Right lobe of liver (tissue), 6 donors: Measurements from ENCODE around the gene ADGRV1. TPM values are rescaled to one million over a fixed set of nuclear protein-coding genes. Genes with fewer than 3 reads are reported as not detected.
"Not testable (repeated sequence)": the region's sequence is repeated elsewhere in the genome, so short reads cannot be mapped to it uniquely, and the experiment has no call there.

ENCODE experiments used
- ATAC-seq, 4 donors: fragments of 200-7000 bp; cut with Tn5 transposase; one replicate each; pipeline ENCODE4 v1.9.1; 2020; ENCODE audit warnings: mild to moderate bottlenecking in 4 of 4, moderate library complexity in 4 of 4
- DNase-seq, 3 donors: peaks; one replicate each; pipeline ENCODE4 v3.0.0-alpha.2; 2020
- H3K27ac ChIP-seq, 3 donors: fragments of 200-600 bp; one replicate each; pipeline ENCODE4 v1.8.0; 2022
- H3K27me3 ChIP-seq, 2 donors: fragments of 200-600 bp; one replicate each; pipeline ENCODE4 v1.8.0; 2022
- H3K36me3 ChIP-seq, 4 donors: fragments of 200-600 bp; sonication (generic) in 1 of 4; one replicate each; pipeline versions ENCODE4 v1.5.1 to v1.8.0; 2017 to 2022; ENCODE audit warnings: control low read depth in 1 of 4
- H3K4me1 ChIP-seq, 4 donors: fragments of 200-600 bp; sonication (generic) in 1 of 4; one replicate each; pipeline versions ENCODE4 v1.5.1 to v1.8.0; 2017 to 2022; ENCODE audit warnings: control low read depth in 1 of 4
- H3K4me3 ChIP-seq, 3 donors: fragments of 200-600 bp; one replicate each; pipeline ENCODE4 v1.8.0; 2022
- H3K9me3 ChIP-seq, 4 donors: fragments of 200-600 bp; sonication (generic) in 1 of 4; one replicate each; pipeline versions ENCODE4 v1.5.1 to v1.8.0; 2017 to 2022; ENCODE audit warnings: control low read depth in 1 of 4
- CTCF ChIP-seq, 4 donors: fragments of 200-600 bp in 3 of 4; fragments of 450-650 bp in 1 of 4; IDR thresholded peaks; one replicate each; pipeline versions ENCODE4 v1.5.1 to v1.8.0; 2016 to 2022; ENCODE audit warnings: antibody characterized with exemption in 4 of 4, mild to moderate bottlenecking in 2 of 4
- POLR2A ChIP-seq: fragments of 450-650 bp; IDR thresholded peaks from one replicate; pipeline ENCODE4 v1.6.1; 2017; ENCODE audit warnings: antibody characterized with exemption, mild to moderate bottlenecking
- WGBS: methylation state at CpG from one replicate; pipeline ENCODE4 v1.1.6; 2018; ENCODE audit warnings: low coverage, low lambda C conversion rate; ENCODE audit not compliant: insufficient coverage; ENCODE audit errors: missing lambda C conversion rate; 5-methylcytosine and 5-hydroxymethylcytosine counted together
- intact Hi-C, 2 donors: fragments of 100-400 bp; cut with DNase I; formaldehyde crosslinking; loops; one replicate each; pipeline versions ENCODE4 v1.11.2 to v1.14.1; 2022
- total RNA-seq, 6 experiments: library from RNA; depleted of rRNA in 2 of 6; stranded (reverse); fragments of >200 nt in 2 of 6; fragmentation: NEBNext Ultra II Directional in 3 of 6; extraction: Animal tissue kit (Norgen Biotek cat#: 25700) in 3 of 6; gene quantifications; one replicate each; pipeline versions ENCODE4 v1.1.0 to v1.2.4, GENCODE V29; 2016 to 2023
- donor health status: DM: no; HTN: yes; CAD: no.
- donor health status: DM: no; HTN: no; CAD: no.
- donor health status: DM: no; HTN: no; CAD: no.
- donor health status: DM: no; HTN: yes; CAD: no.
- donor health status: DM: no; HTN: yes; CAD: no.

Gene ADGRV1
- total RNA-seq, 6 experiments from 2014 or later, result 4.5 to 15.9 (median 7.4) TPM

GRCh38 chr5:90569084-90569483 lies 10.5 kb downstream of the ADGRV1 start:
- Histone ChIP-seq H3K27ac (no peak overlapping the region), H3K4me3 (no peak overlapping the region), H3K9me3 (no peaks in the 10 kb centered on the region), H3K4me1 (no peaks in the 10 kb centered on the region), H3K27me3 (no peaks in the 10 kb centered on the region), H3K36me3 (no peaks in the 10 kb centered on the region)
- intact Hi-C loops, result no loop called here
- DNase-seq (no peak), ATAC-seq (no peak)
- 20% methylated on average over 1 of the region's 1 CpG for WGBS
- TF ChIP-seq CTCF (IDR thresholded peaks at IDR 0.05) (no peak), POLR2A (no peak)

GRCh38 chr5:90570034-90570433 lies 11.4 kb downstream of the ADGRV1 start:
- no peak overlapping the region for H3K4me3 ChIP-seq
- no peaks in the 10 kb centered on the region for H3K4me1 ChIP-seq
- TF ChIP-seq CTCF (IDR thresholded peaks at IDR 0.05), result no peak
- no peak for TF ChIP-seq POLR2A
- H3K27me3 ChIP-seq, result no peaks in the 10 kb centered on the region
- DNase-seq (no peak), ATAC-seq (no peak)
- H3K36me3 ChIP-seq, result no peaks in the 10 kb centered on the region
- intact Hi-C loops, result no loop called here
- no peaks in the 10 kb centered on the region for H3K9me3 ChIP-seq
- H3K27ac ChIP-seq, result no peak overlapping the region
- WGBS, result 23% methylated on average over 2 of the region's 2 CpGs

- intact Hi-C loops, result no loop called here
- Histone ChIP-seq H3K27ac (no peak overlapping the region), H3K27me3 (no peaks in the 10 kb centered on the region), H3K36me3 (no peaks in the 10 kb centered on the region), H3K4me1 (no peaks in the 10 kb centered on the region), H3K9me3 (no peaks in the 10 kb centered on the region), H3K4me3 (no peak overlapping the region)
- TF ChIP-seq CTCF (IDR thresholded peaks at IDR 0.05) (no peak), POLR2A (no peak)
- no peak for DNase-seq
- WGBS, result 86% methylated on average over 1 of the region's 1 CpG
- ATAC-seq, result no peak
Measured at GRCh38 chr5:90571147-90571773, 12.7 kb downstream of the ADGRV1 start.

- H3K4me1 ChIP-seq, result no peaks in the 10 kb centered on the region
- ATAC-seq (no peak), DNase-seq (no peak)
- no peak overlapping the region for H3K27ac ChIP-seq
- H3K4me3 ChIP-seq, result no peak overlapping the region
- no peak for TF ChIP-seq CTCF (IDR thresholded peaks at IDR 0.05)
- no peak for TF ChIP-seq POLR2A
- intact Hi-C loops, result no loop called here
- H3K27me3 ChIP-seq, result no peaks in the 10 kb centered on the region
- WGBS, result 75% methylated on average over 2 of the region's 5 CpGs
- H3K36me3 ChIP-seq, result no peaks in the 10 kb centered on the region
- H3K9me3 ChIP-seq, result no peaks in the 10 kb centered on the region
Measured at GRCh38 chr5:90575712-90576111, 17.1 kb downstream of the ADGRV1 start.

- intact Hi-C loops, H3K27me3 ChIP-seq, H3K9me3 ChIP-seq, H3K4me1 ChIP-seq, DNase-seq, ATAC-seq, H3K27ac ChIP-seq, H3K36me3 ChIP-seq, H3K4me3 ChIP-seq: not testable (repeated sequence)
- WGBS, result 58% methylated on average over 3 of the region's 3 CpGs
Measured at GRCh38 chr5:90576566-90576965, 18.0 kb downstream of the ADGRV1 start.

GRCh38 chr5:90579905-90580304 lies 21.3 kb downstream of the ADGRV1 start:
- intact Hi-C loops, ATAC-seq, H3K4me3 ChIP-seq, H3K36me3 ChIP-seq, H3K27me3 ChIP-seq, H3K9me3 ChIP-seq, H3K27ac ChIP-seq, DNase-seq, H3K4me1 ChIP-seq: not testable (repeated sequence)
- WGBS, result 58% methylated on average over 2 of the region's 2 CpGs
